Type B pancreatic cell (in vitro differentiated cells): ENCODE results near the gene SKAP1. TPM values are rescaled to one million over a fixed set of nuclear protein-coding genes. Genes with fewer than 3 reads are reported as not detected.
"Not testable (repeated sequence)": the region's sequence is repeated elsewhere in the genome, so short reads cannot be mapped to it uniquely, and the experiment has no call there.

Experiments
- DNase-seq: peaks from one replicate; pipeline ENCODE4 v3.0.0; 2021; ENCODE audit warnings: mixed read lengths; ENCODE audit not compliant: unreplicated experiment; ENCODE audit errors: extremely low spot score
- H3K27ac Mint-ChIP-seq: 2 replicates; pipeline ENCODE4 v1.8.0; 2021; ENCODE audit warnings: mild to moderate bottlenecking, mixed read lengths
- H3K27me3 Mint-ChIP-seq: 2 replicates; pipeline ENCODE4 v1.8.0; 2021; ENCODE audit warnings: mixed read lengths
- H3K36me3 Mint-ChIP-seq: 2 replicates; pipeline ENCODE4 v1.8.0; 2021; ENCODE audit warnings: mixed read lengths
- H3K4me1 Mint-ChIP-seq: one replicate; pipeline ENCODE4 v1.8.0; 2021; ENCODE audit warnings: mixed read lengths; ENCODE audit not compliant: unreplicated experiment
- H3K4me3 Mint-ChIP-seq: 2 replicates; pipeline ENCODE4 v1.8.0; 2021; ENCODE audit warnings: mild to moderate bottlenecking, mixed read lengths
- H3K9me3 Mint-ChIP-seq: 2 replicates; pipeline ENCODE4 v1.8.0; 2021; ENCODE audit warnings: mixed read lengths
- total RNA-seq: library from RNA; stranded (reverse); gene quantifications from 2 replicates; pipeline ENCODE4 v1.2.1, GENCODE V29; 2021; ENCODE audit warnings: low replicate concordance
- TF ChIP-seq, protein P1 (sequence below): fragments of 200-600 bp; sonication (generic); conservative IDR thresholded peaks from 2 replicates; pipeline ENCODE4 v1.5.0; 2021; ENCODE audit warnings: antibody characterized with exemption, mild to moderate bottlenecking

Gene SKAP1
- total RNA-seq, 1 donor from 2014 or later = 0.43 TPM

GRCh38 chr17:48211787-48212186 is 218.2 kb downstream of the SKAP1 start:
- Mint-ChIP-seq H3K36me3 (no peaks in the 10 kb centered on the region), H3K27me3 (peaks cover 51% of the 10 kb centered on the region), H3K9me3 (no peaks in the 10 kb centered on the region), H3K27ac (no peak overlapping the region), H3K4me3 (no peak overlapping the region), H3K4me1 (peaks cover 11% of the 10 kb centered on the region)
- DNase-seq = no peak
- TF ChIP-seq, protein P1, sequence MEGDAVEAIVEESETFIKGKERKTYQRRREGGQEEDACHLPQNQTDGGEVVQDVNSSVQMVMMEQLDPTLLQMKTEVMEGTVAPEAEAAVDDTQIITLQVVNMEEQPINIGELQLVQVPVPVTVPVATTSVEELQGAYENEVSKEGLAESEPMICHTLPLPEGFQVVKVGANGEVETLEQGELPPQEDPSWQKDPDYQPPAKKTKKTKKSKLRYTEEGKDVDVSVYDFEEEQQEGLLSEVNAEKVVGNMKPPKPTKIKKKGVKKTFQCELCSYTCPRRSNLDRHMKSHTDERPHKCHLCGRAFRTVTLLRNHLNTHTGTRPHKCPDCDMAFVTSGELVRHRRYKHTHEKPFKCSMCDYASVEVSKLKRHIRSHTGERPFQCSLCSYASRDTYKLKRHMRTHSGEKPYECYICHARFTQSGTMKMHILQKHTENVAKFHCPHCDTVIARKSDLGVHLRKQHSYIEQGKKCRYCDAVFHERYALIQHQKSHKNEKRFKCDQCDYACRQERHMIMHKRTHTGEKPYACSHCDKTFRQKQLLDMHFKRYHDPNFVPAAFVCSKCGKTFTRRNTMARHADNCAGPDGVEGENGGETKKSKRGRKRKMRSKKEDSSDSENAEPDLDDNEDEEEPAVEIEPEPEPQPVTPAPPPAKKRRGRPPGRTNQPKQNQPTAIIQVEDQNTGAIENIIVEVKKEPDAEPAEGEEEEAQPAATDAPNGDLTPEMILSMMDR = no peak

- TF ChIP-seq, protein P1 = no peak
- no peaks in the 10 kb centered on the region for H3K9me3 Mint-ChIP-seq
- DNase-seq = no peak
- H3K27me3 Mint-ChIP-seq = peaks cover 50% of the 10 kb centered on the region
- no peak overlapping the region for H3K4me3 Mint-ChIP-seq
- H3K4me1 Mint-ChIP-seq = peaks cover 10% of the 10 kb centered on the region
- H3K27ac Mint-ChIP-seq = no peak overlapping the region
- H3K36me3 Mint-ChIP-seq = no peaks in the 10 kb centered on the region
Observed at GRCh38 chr17:48211011-48211410, 219.0 kb downstream of the SKAP1 start.

DNA sequence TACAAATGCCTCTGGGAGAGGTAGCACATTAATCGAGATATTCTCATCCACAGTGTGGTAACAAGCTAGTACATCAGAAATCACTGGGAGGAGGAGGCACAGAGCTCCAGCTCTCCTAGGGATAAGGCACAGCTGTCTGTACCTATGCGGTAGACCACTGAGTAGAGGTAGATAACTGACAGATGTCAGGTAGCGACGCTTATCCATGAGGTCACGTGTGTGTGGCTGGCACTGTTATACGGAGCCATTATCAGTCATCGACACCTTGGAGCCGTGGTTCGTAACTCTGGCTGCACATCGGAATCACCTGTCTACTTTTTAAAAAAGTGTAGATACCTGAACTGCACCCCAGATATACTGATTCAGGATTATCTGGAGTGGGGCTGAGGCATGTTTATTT is 220.0 kb downstream of the SKAP1 start:
- H3K9me3 Mint-ChIP-seq = no peaks in the 10 kb centered on the region
- no peak overlapping the region for H3K27ac Mint-ChIP-seq
- no peaks in the 10 kb centered on the region for H3K36me3 Mint-ChIP-seq
- no peak for DNase-seq
- TF ChIP-seq, protein P1 = no peak
- no peak overlapping the region for H3K4me3 Mint-ChIP-seq
- peaks cover 3% of the 10 kb centered on the region for H3K4me1 Mint-ChIP-seq
- peaks cover 48% of the 10 kb centered on the region for H3K27me3 Mint-ChIP-seq

- no peak for DNase-seq
- TF ChIP-seq, protein P1 = no peak
- Mint-ChIP-seq H3K4me3 (no peak overlapping the region), H3K4me1 (peaks cover 3% of the 10 kb centered on the region), H3K9me3 (no peaks in the 10 kb centered on the region), H3K27ac (no peak overlapping the region), H3K27me3 (peaks cover 55% of the 10 kb centered on the region), H3K36me3 (no peaks in the 10 kb centered on the region)
Observed at GRCh38 chr17:48207776-48208544, 222.1 kb downstream of the SKAP1 start.

DNA sequence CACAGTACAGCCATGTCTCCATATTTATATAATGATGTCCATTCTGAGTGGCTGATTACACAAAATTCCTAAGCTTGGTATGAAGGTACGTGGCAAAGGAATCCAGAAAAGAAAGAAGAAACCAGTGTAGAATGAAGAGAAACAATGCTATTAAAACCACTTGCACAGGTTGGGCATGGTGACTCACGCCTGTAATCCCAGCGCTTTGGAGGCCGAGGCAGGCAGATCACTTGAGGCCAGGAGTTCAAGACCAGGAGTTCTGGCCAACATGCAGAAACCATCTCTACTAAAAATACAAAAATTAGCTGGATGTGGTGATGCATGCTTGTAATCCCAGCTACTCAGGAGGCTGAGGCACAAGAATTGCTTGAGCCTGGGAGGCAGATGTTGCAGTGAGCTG is 223.0 kb downstream of the SKAP1 start:
- H3K4me1 Mint-ChIP-seq, H3K27ac Mint-ChIP-seq, DNase-seq, H3K36me3 Mint-ChIP-seq, H3K4me3 Mint-ChIP-seq, H3K9me3 Mint-ChIP-seq: not testable (repeated sequence)
- H3K27me3 Mint-ChIP-seq = peaks cover 58% of the 10 kb centered on the region

GRCh38 chr17:48202959-48203358 is 227.1 kb downstream of the SKAP1 start:
- Mint-ChIP-seq H3K9me3 (no peaks in the 10 kb centered on the region), H3K27me3 (peaks cover 54% of the 10 kb centered on the region), H3K27ac (no peak overlapping the region), H3K36me3 (no peaks in the 10 kb centered on the region), H3K4me3 (no peak overlapping the region), H3K4me1 (peaks cover 3% of the 10 kb centered on the region)
- no peak for DNase-seq
- TF ChIP-seq, protein P1 = no peak
